ENCODE data around the gene TBC1D19.

TBC1D19 gene

GRCh38 chr4:26732356-26732755 lies 148.5 kb downstream of the TBC1D19 start:
- no peak overlapping the region for H3K4me3 ChIP-seq (ENCODE audit: low read depth, low read length)
- no peak for TF ChIP-seq CTCF (IDR thresholded peaks at IDR 0.05; ENCODE audit: low read depth, low read length)

- TF ChIP-seq CTCF (IDR thresholded peaks at IDR 0.05; ENCODE audit: low read depth, low read length) = no peak
Measured at GRCh38 chr4:26736621-26737020, 152.7 kb downstream of the TBC1D19 start.

GRCh38 chr4:26737385-26737784 lies 153.5 kb downstream of the TBC1D19 start:
- no peak overlapping the region for H3K4me3 ChIP-seq (ENCODE audit: low read depth, low read length)
- TF ChIP-seq CTCF (IDR thresholded peaks at IDR 0.05; ENCODE audit: low read depth, low read length) = no peak

More at GRCh38 chr4:26736621-26737020, 152.7 kb downstream of the TBC1D19 start:
- H3K4me3 ChIP-seq (ENCODE audit: low read depth, low read length) = no peak overlapping the region

- H3K4me3 ChIP-seq (ENCODE audit: low read depth, low read length) = no peak overlapping the region
- no peak for TF ChIP-seq CTCF (IDR thresholded peaks at IDR 0.05; ENCODE audit: low read depth, low read length)
Measured at GRCh38 chr4:26741491-26741871, 157.6 kb downstream of the TBC1D19 start.

GRCh38 chr4:26746802-26747213 lies 162.9 kb downstream of the TBC1D19 start:
- H3K4me3 ChIP-seq (ENCODE audit: low read depth, low read length) = no peak overlapping the region
- TF ChIP-seq CTCF (IDR thresholded peaks at IDR 0.05; ENCODE audit: low read depth, low read length) = no peak

GRCh38 chr4:26748811-26749210 lies 164.9 kb downstream of the TBC1D19 start:
- no peak overlapping the region for H3K4me3 ChIP-seq (ENCODE audit: low read depth, low read length)

GRCh38 chr4:26749867-26750266 lies 166.0 kb downstream of the TBC1D19 start:
- no peak for TF ChIP-seq CTCF (IDR thresholded peaks at IDR 0.05; ENCODE audit: low read depth, low read length)

More at GRCh38 chr4:26748811-26749210, 164.9 kb downstream of the TBC1D19 start:
- TF ChIP-seq CTCF (IDR thresholded peaks at IDR 0.05; ENCODE audit: low read depth, low read length) = no peak

More at GRCh38 chr4:26749867-26750266, 166.0 kb downstream of the TBC1D19 start:
- no peak overlapping the region for H3K4me3 ChIP-seq (ENCODE audit: low read depth, low read length)

Measured in WI38 (cell line).